Measurements from ENCODE around the gene GGT5.
A peak's percentile ranks its signal among the peaks of the same experiment; 100 is the strongest.

Gene GGT5

GRCh38 chr22:24233235-24233634 is 11.6 kb downstream of the GGT5 start:
- Histone ChIP-seq H3K27ac (ENCODE audit: low read depth, low read length) (no peak overlapping the region), H2AK5ac (ENCODE audit: low read length) (no peak overlapping the region), H3K9me3 (ENCODE audit: insufficient read depth, low read depth, low read length) (peaks cover 2% of the 10 kb centered on the region), H3K4me2 (ENCODE audit: low read length) (no peak overlapping the region), H4K8ac (ENCODE audit: low read depth, low read length) (no peak overlapping the region), H2BK5ac (ENCODE audit: low read depth, low read length, poor library complexity) (no peak overlapping the region), H3K79me2 (ENCODE audit: control insufficient read depth, insufficient read depth, low read length, poor library complexity) (no peaks in the 10 kb centered on the region), H3K18ac (ENCODE audit: low read length) (no peak overlapping the region), H2AFZ (ENCODE audit: insufficient read depth, low read length, poor library complexity) (no peak overlapping the region), H3K27me3 (ENCODE audit: insufficient read depth, low read length) (no peaks in the 10 kb centered on the region), H4K12ac (ENCODE audit: low read depth, low read length) (no peak overlapping the region), H2BK120ac (ENCODE audit: insufficient read depth, low read length, poor library complexity) (no peak overlapping the region), H4K91ac (ENCODE audit: low read depth, low read length) (no peak overlapping the region), H3K79me1 (ENCODE audit: low read length) (no peaks in the 10 kb centered on the region), H2BK12ac (ENCODE audit: low read length) (no peak overlapping the region), H3K9ac (ENCODE audit: low read length) (no peak overlapping the region), H3K14ac (ENCODE audit: low read length) (no peak overlapping the region), H3K4me1 (ENCODE audit: control insufficient read depth in 1 of 2, insufficient read depth in 2 of 2, low read length in 2 of 2) (peaks cover 7 to 11% of the 10 kb centered on the region in 2 experiments), H3K23ac (ENCODE audit: low read length) (no peak overlapping the region), H3K4me3 (ENCODE audit: low read depth, low read length) (no peak overlapping the region), H3K4ac (ENCODE audit: low read depth, low read length) (no peak overlapping the region), H3K36me3 (ENCODE audit: control insufficient read depth in 1 of 2, insufficient read depth in 2 of 2, low read length in 2 of 2) (no peaks in the 10 kb centered on the region)
- no CpG with 5 or more reads among the region's 13 CpGs for WGBS (ENCODE audit: extremely low coverage, insufficient coverage, insufficient read length)
- no peak for DNase-seq

GRCh38 chr22:24232725-24233124 is 12.2 kb downstream of the GGT5 start:
- Histone ChIP-seq H3K18ac (ENCODE audit: low read length) (no peak overlapping the region), H3K4me1 (ENCODE audit: control insufficient read depth in 1 of 2, insufficient read depth in 2 of 2, low read length in 2 of 2) (peaks cover 7 to 11% of the 10 kb centered on the region in 2 experiments), H3K27me3 (ENCODE audit: insufficient read depth, low read length) (no peaks in the 10 kb centered on the region), H3K14ac (ENCODE audit: low read length) (no peak overlapping the region), H3K36me3 (ENCODE audit: control insufficient read depth in 1 of 2, insufficient read depth in 2 of 2, low read length in 2 of 2) (no peaks in the 10 kb centered on the region), H3K9me3 (ENCODE audit: insufficient read depth, low read depth, low read length) (peaks cover 2% of the 10 kb centered on the region), H2AFZ (ENCODE audit: insufficient read depth, low read length, poor library complexity) (no peak overlapping the region), H4K8ac (ENCODE audit: low read depth, low read length) (no peak overlapping the region), H3K4me3 (ENCODE audit: low read depth, low read length) (no peak overlapping the region), H3K4me2 (ENCODE audit: low read length) (no peak overlapping the region), H2BK5ac (ENCODE audit: low read depth, low read length, poor library complexity) (no peak overlapping the region), H4K91ac (ENCODE audit: low read depth, low read length) (peak overlapping the region; percentile 10), H2BK12ac (ENCODE audit: low read length) (no peak overlapping the region), H3K79me2 (ENCODE audit: control insufficient read depth, insufficient read depth, low read length, poor library complexity) (no peaks in the 10 kb centered on the region), H2AK5ac (ENCODE audit: low read length) (peak overlapping the region; percentile 4), H3K9ac (ENCODE audit: low read length) (no peak overlapping the region), H3K79me1 (ENCODE audit: low read length) (no peaks in the 10 kb centered on the region), H4K12ac (ENCODE audit: low read depth, low read length) (no peak overlapping the region), H3K27ac (ENCODE audit: low read depth, low read length) (no peak overlapping the region), H3K23ac (ENCODE audit: low read length) (no peak overlapping the region), H3K4ac (ENCODE audit: low read depth, low read length) (no peak overlapping the region), H2BK120ac (ENCODE audit: insufficient read depth, low read length, poor library complexity) (no peak overlapping the region)
- no peak for DNase-seq
- WGBS (ENCODE audit: extremely low coverage, insufficient coverage, insufficient read length), result no CpG with 5 or more reads among the region's 15 CpGs

GRCh38 chr22:24232124-24232523 is 12.8 kb downstream of the GGT5 start:
- H3K9ac ChIP-seq (ENCODE audit: low read length), result no peak overlapping the region
- no peak overlapping the region for H3K4ac ChIP-seq (ENCODE audit: low read depth, low read length)
- no peaks in the 10 kb centered on the region for H3K36me3 ChIP-seq (ENCODE audit: control insufficient read depth in 1 of 2, insufficient read depth in 2 of 2, low read length in 2 of 2)
- peaks cover 4% of the 10 kb centered on the region for H3K9me3 ChIP-seq (ENCODE audit: insufficient read depth, low read depth, low read length)
- no peak overlapping the region for H3K23ac ChIP-seq (ENCODE audit: low read length)
- WGBS (ENCODE audit: extremely low coverage, insufficient coverage, insufficient read length), result no CpG with 5 or more reads among the region's 6 CpGs
- no peak overlapping the region for H3K27ac ChIP-seq (ENCODE audit: low read depth, low read length)
- H3K14ac ChIP-seq (ENCODE audit: low read length), result no peak overlapping the region
- no peak overlapping the region for H4K8ac ChIP-seq (ENCODE audit: low read depth, low read length)
- no peaks in the 10 kb centered on the region for H3K79me2 ChIP-seq (ENCODE audit: control insufficient read depth, insufficient read depth, low read length, poor library complexity)
- H3K27me3 ChIP-seq (ENCODE audit: insufficient read depth, low read length), result no peaks in the 10 kb centered on the region
- no peak overlapping the region for H2BK12ac ChIP-seq (ENCODE audit: low read length)
- H4K91ac ChIP-seq (ENCODE audit: low read depth, low read length), result peak overlapping the region; percentile 16
- H3K4me1 ChIP-seq (ENCODE audit: control insufficient read depth in 1 of 2, insufficient read depth in 2 of 2, low read length in 2 of 2), result peaks cover 7 to 11% of the 10 kb centered on the region in 2 experiments
- no peak overlapping the region for H3K4me2 ChIP-seq (ENCODE audit: low read length)
- no peaks in the 10 kb centered on the region for H3K79me1 ChIP-seq (ENCODE audit: low read length)
- H2BK5ac ChIP-seq (ENCODE audit: low read depth, low read length, poor library complexity), result no peak overlapping the region
- H2AFZ ChIP-seq (ENCODE audit: insufficient read depth, low read length, poor library complexity), result no peak overlapping the region
- no peak overlapping the region for H3K18ac ChIP-seq (ENCODE audit: low read length)
- no peak overlapping the region for H4K12ac ChIP-seq (ENCODE audit: low read depth, low read length)
- no peak for DNase-seq
- H2AK5ac ChIP-seq (ENCODE audit: low read length), result peak overlapping the region; percentile 16
- H3K4me3 ChIP-seq (ENCODE audit: low read depth, low read length), result no peak overlapping the region
- H2BK120ac ChIP-seq (ENCODE audit: insufficient read depth, low read length, poor library complexity), result no peak overlapping the region

DNA sequence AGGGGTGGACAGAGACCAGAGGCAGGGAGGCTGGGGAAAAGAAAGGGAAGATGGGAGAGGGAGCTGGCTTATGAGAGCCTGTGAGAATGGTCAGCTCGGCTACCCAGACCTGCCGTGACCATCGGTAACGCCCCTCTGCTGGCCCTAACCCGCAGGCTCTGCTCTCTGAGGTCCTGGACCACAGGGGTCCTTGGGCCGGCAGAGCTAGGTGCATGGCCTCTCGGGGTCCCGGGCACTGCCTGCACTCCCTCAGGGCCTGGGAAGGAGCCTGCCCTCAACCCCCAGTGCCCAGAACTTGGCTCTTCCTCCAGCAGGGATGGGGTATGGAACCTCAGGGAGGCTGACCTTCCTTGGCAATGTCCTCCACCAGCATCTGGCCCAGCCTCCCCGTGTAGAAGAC is 13.2 kb downstream of the GGT5 start:
- H3K4me1 ChIP-seq (ENCODE audit: control insufficient read depth in 1 of 2, insufficient read depth in 2 of 2, low read length in 2 of 2), result peaks cover 7 to 9% of the 10 kb centered on the region in 2 experiments
- H2BK120ac ChIP-seq (ENCODE audit: insufficient read depth, low read length, poor library complexity), result no peak overlapping the region
- no peaks in the 10 kb centered on the region for H3K36me3 ChIP-seq (ENCODE audit: control insufficient read depth in 1 of 2, insufficient read depth in 2 of 2, low read length in 2 of 2)
- H3K4me3 ChIP-seq (ENCODE audit: low read depth, low read length), result no peak overlapping the region
- no peak overlapping the region for H3K4ac ChIP-seq (ENCODE audit: low read depth, low read length)
- peaks cover 4% of the 10 kb centered on the region for H3K9me3 ChIP-seq (ENCODE audit: insufficient read depth, low read depth, low read length)
- H3K79me2 ChIP-seq (ENCODE audit: control insufficient read depth, insufficient read depth, low read length, poor library complexity), result no peaks in the 10 kb centered on the region
- H3K14ac ChIP-seq (ENCODE audit: low read length), result no peak overlapping the region
- WGBS (ENCODE audit: extremely low coverage, insufficient coverage, insufficient read length), result no CpG with 5 or more reads among the region's 9 CpGs
- no peak overlapping the region for H2BK5ac ChIP-seq (ENCODE audit: low read depth, low read length, poor library complexity)
- peak overlapping the region; percentile 16 for H4K91ac ChIP-seq (ENCODE audit: low read depth, low read length)
- H2AFZ ChIP-seq (ENCODE audit: insufficient read depth, low read length, poor library complexity), result no peak overlapping the region
- H3K27me3 ChIP-seq (ENCODE audit: insufficient read depth, low read length), result no peaks in the 10 kb centered on the region
- no peak overlapping the region for H4K12ac ChIP-seq (ENCODE audit: low read depth, low read length)
- no peak overlapping the region for H3K18ac ChIP-seq (ENCODE audit: low read length)
- no peak overlapping the region for H4K8ac ChIP-seq (ENCODE audit: low read depth, low read length)
- H2AK5ac ChIP-seq (ENCODE audit: low read length), result peak overlapping the region; percentile 16
- H2BK12ac ChIP-seq (ENCODE audit: low read length), result no peak overlapping the region
- no peak overlapping the region for H3K4me2 ChIP-seq (ENCODE audit: low read length)
- no peaks in the 10 kb centered on the region for H3K79me1 ChIP-seq (ENCODE audit: low read length)
- no peak for DNase-seq
- H3K23ac ChIP-seq (ENCODE audit: low read length), result no peak overlapping the region
- H3K9ac ChIP-seq (ENCODE audit: low read length), result no peak overlapping the region
- H3K27ac ChIP-seq (ENCODE audit: low read depth, low read length), result no peak overlapping the region

Measured in trophoblast cell (in vitro differentiated cells and primary cell).